Measurements from ENCODE around the gene RXRG. TPM values are rescaled to one million over a fixed set of nuclear protein-coding genes. Genes with fewer than 3 reads are reported as not detected.
A peak's percentile ranks its signal among the peaks of the same experiment; 100 is the strongest.

Gene RXRG
- total RNA-seq, 1 experiment from 2014 or later = not detected

DNA sequence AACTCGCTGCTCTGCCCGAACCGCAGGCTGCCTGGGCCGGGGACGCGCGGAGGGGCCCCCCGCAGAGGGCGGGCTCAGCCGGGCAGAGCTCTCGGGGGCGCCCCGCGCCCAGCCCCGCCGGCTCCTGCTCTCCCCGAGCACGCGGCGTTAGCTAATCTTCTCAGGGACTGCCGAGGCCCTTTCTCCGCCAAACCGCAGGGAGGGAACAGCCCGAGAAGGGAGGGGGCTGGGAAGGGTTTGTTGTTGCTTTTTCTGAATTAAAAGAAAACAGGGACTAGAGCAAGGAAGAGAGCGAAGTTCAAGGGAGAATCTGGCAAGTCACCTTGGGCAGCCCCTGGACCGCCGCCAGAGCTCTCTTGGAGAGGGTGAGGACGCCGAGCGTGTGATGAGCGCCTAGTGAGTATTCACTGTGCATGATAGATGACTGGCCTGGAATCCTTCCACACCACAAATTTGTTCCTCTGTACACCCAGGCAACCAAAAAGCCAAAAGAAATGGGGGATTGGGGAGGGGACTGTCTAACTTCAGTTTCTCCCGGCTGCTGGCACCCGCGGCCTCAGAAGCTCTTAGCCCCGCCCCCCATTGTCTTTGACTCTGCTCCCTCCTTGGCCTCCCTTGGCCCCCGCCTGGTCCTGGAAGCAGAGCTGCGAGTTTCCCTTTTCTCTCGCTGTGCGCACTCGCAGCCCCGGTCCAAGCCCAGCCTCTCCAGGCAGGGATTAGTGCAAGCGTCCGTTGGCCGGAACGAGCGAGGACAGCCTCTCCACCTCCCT is 68.7 kb downstream of the RXRG start:
- peak; percentile 86 for ATAC-seq
- no peaks in the 10 kb centered on the region for H3K79me2 ChIP-seq (ENCODE audit: insufficient read depth, low read length)
- CTCF ChIA-PET = interaction anchor here (0.7 to 2.0 kb wide), 2 partner anchors 9 to 17 kb away, joined by 3 to 8 read pairs; no protein-coding TSS in a partner anchor
- DNase-seq (ENCODE audit: low read depth, low spot score) = no peak
- POLR2A ChIA-PET = no interaction called here
- H3K4me3 ChIP-seq (replicated peaks in 1 of 2; ENCODE audit: low read depth in 1 of 2, low read length in 2 of 2) = peak overlapping the region; percentile 27 to 49
- peaks cover 6% of the 10 kb centered on the region for H3K27me3 ChIP-seq (ENCODE audit: insufficient read depth, low read length)
- no TSS peak for BruUV-seq (replicated peaks)
- H3K27ac ChIP-seq (ENCODE audit: low read depth, low read length) = no peak overlapping the region; the same call in 1 of the 2 replicates
- no peak for TF ChIP-seq ATF3 (IDR thresholded peaks at IDR 0.05)
- no peak for TF ChIP-seq EGR1 (IDR thresholded peaks at IDR 0.05; ENCODE audit: low read depth)
- no peak for TF ChIP-seq CEBPB (IDR thresholded peaks at IDR 0.05; ENCODE audit: low read depth)
- TF ChIP-seq, protein P1, sequence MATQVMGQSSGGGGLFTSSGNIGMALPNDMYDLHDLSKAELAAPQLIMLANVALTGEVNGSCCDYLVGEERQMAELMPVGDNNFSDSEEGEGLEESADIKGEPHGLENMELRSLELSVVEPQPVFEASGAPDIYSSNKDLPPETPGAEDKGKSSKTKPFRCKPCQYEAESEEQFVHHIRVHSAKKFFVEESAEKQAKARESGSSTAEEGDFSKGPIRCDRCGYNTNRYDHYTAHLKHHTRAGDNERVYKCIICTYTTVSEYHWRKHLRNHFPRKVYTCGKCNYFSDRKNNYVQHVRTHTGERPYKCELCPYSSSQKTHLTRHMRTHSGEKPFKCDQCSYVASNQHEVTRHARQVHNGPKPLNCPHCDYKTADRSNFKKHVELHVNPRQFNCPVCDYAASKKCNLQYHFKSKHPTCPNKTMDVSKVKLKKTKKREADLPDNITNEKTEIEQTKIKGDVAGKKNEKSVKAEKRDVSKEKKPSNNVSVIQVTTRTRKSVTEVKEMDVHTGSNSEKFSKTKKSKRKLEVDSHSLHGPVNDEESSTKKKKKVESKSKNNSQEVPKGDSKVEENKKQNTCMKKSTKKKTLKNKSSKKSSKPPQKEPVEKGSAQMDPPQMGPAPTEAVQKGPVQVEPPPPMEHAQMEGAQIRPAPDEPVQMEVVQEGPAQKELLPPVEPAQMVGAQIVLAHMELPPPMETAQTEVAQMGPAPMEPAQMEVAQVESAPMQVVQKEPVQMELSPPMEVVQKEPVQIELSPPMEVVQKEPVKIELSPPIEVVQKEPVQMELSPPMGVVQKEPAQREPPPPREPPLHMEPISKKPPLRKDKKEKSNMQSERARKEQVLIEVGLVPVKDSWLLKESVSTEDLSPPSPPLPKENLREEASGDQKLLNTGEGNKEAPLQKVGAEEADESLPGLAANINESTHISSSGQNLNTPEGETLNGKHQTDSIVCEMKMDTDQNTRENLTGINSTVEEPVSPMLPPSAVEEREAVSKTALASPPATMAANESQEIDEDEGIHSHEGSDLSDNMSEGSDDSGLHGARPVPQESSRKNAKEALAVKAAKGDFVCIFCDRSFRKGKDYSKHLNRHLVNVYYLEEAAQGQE (IDR thresholded peaks at IDR 0.05; ENCODE audit: low read depth) = no peak
- no peak for TF ChIP-seq SP1 (IDR thresholded peaks at IDR 0.05; ENCODE audit: low read depth)
- TF ChIP-seq ZBTB33 (IDR thresholded peaks at IDR 0.05; ENCODE audit: extremely low read depth, insufficient replicate concordance, low read length) = no peak
- TF ChIP-seq ELF1 (IDR thresholded peaks at IDR 0.05; ENCODE audit: borderline replicate concordance, low read depth) = no peak
- no peak for TF ChIP-seq SIN3A (IDR thresholded peaks at IDR 0.05; ENCODE audit: low read depth)
- TF ChIP-seq EZH2 (IDR thresholded peaks at IDR 0.05) = no peak
- no peak for TF ChIP-seq POLR2AphosphoS5 (IDR thresholded peaks at IDR 0.05; ENCODE audit: low read depth, low read length)
- TF ChIP-seq, protein P2, sequence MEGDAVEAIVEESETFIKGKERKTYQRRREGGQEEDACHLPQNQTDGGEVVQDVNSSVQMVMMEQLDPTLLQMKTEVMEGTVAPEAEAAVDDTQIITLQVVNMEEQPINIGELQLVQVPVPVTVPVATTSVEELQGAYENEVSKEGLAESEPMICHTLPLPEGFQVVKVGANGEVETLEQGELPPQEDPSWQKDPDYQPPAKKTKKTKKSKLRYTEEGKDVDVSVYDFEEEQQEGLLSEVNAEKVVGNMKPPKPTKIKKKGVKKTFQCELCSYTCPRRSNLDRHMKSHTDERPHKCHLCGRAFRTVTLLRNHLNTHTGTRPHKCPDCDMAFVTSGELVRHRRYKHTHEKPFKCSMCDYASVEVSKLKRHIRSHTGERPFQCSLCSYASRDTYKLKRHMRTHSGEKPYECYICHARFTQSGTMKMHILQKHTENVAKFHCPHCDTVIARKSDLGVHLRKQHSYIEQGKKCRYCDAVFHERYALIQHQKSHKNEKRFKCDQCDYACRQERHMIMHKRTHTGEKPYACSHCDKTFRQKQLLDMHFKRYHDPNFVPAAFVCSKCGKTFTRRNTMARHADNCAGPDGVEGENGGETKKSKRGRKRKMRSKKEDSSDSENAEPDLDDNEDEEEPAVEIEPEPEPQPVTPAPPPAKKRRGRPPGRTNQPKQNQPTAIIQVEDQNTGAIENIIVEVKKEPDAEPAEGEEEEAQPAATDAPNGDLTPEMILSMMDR (IDR thresholded peaks at IDR 0.05 in 2 of 3, conservative IDR thresholded peaks at IDR 0.05 in 1 of 3; ENCODE audit: borderline replicate concordance in 1 of 3, insufficient read depth in 1 of 3, low read depth in 2 of 3, low read length in 2 of 3) = no peak
- no peak for TF ChIP-seq YY1 (IDR thresholded peaks at IDR 0.05; ENCODE audit: extremely low read depth, insufficient replicate concordance, low read depth, low read length)
- TF ChIP-seq POLR2A (IDR thresholded peaks at IDR 0.05; ENCODE audit: borderline replicate concordance, extremely low read depth, insufficient read depth, insufficient read length) = no peak
- no peak for TF ChIP-seq ZNF274 (IDR thresholded peaks at IDR 0.05; ENCODE audit: low read depth, low read length)
- no peak for TF ChIP-seq FOSL1 (IDR thresholded peaks at IDR 0.05; ENCODE audit: low read depth)
- TF ChIP-seq SRF (IDR thresholded peaks at IDR 0.05; ENCODE audit: low read depth) = no peak
- TF ChIP-seq JUND (IDR thresholded peaks at IDR 0.05) = no peak
- no peak for TF ChIP-seq ZFX (IDR thresholded peaks at IDR 0.05)
- TF ChIP-seq, protein P3, sequence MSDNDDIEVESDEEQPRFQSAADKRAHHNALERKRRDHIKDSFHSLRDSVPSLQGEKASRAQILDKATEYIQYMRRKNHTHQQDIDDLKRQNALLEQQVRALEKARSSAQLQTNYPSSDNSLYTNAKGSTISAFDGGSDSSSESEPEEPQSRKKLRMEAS (IDR thresholded peaks at IDR 0.05) = no peak
- H4K20me1 ChIP-seq (ENCODE audit: insufficient read depth) = no peaks in the 10 kb centered on the region
- peak overlapping the region; percentile 83 for H2AFZ ChIP-seq (ENCODE audit: low read depth, low read length, poor library complexity, severe bottlenecking)
- RAD21 ChIA-PET (ENCODE audit: low non-redundant PET in 1 of 2, low total read pairs in 2 of 2, uncharacterized antibody in 2 of 2, unreplicated experiment in 2 of 2) = no interaction called here
- H3K4me2 ChIP-seq (ENCODE audit: low read length) = peak overlapping the region; percentile 75
- H3K4me1 ChIP-seq (ENCODE audit: control insufficient read depth in 1 of 2, insufficient read depth in 2 of 2, low read length in 2 of 2) = peaks cover 0 to 13% of the 10 kb centered on the region in 2 experiments; a peak in 3 of 4 replicates
- no peaks in the 10 kb centered on the region for H3K9me3 ChIP-seq (ENCODE audit: control insufficient read depth in 1 of 2, insufficient read depth in 1 of 2, low read depth in 1 of 2, low read length in 2 of 2)
- no peak overlapping the region for H3K9ac ChIP-seq (ENCODE audit: low read length)
- H3K9me2 ChIP-seq (ENCODE audit: insufficient read depth) = no peaks in the 10 kb centered on the region
- intact Hi-C loops (cut with micrococcal nuclease) = no loop called here
- H3K36me3 ChIP-seq (ENCODE audit: control insufficient read depth in 1 of 2, insufficient read depth in 2 of 2, low read length in 2 of 2) = no peaks in the 10 kb centered on the region

Data from HCT116 (cell line).